Astrocyte of the hippocampus (primary cell): Measurements from ENCODE around the gene WFDC11.
A peak's percentile ranks its signal among the peaks of the same experiment; 100 is the strongest.
"Not testable (repeated sequence)": the region's sequence is repeated elsewhere in the genome, so short reads cannot be mapped to it uniquely, and the experiment has no call there.

Source experiments
- DNase-seq: peaks from one replicate; pipeline ENCODE4 v3.0.0; 2011; ENCODE audit warnings: low read depth, low spot score

WFDC11 gene

DNA sequence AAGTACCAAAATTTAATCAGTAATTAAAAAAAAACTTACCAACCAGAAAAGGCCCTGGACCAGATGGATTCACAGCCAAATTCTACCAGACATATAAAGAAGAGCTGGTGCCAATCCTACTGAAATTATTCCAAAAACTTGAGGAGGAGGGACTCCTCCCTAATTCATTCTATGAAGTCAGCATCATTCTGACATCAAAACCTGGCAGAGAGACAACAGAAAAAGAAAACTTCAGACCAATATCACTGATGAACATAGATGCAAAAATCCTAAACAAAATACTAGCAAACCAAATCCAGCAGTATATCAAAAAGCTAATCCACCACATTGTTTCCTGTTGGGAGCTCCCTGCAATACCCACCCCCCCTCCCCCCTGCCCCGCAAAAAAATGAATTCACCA is at the start of gene WFDC11:
WFDC11 (minus strand) TSS at position 101 of the 400 bp plus-strand sequence. CDS start 19,639 bp downstream, outside the sequence.
- DNase-seq = no peak

GRCh38 chr20:45716141-45716688 is 46.2 kb upstream of the WFDC11 start:
- DNase-seq = not testable (repeated sequence)

- no peak for DNase-seq
Measured at GRCh38 chr20:45704969-45705637, 35.1 kb upstream of the WFDC11 start, which contains the start of gene WFDC10B. Gene WFDC10B, minus strand, starts transcription at chr20:45705019. Its CDS starts 19,027 bp downstream, at chr20:45685992.

- DNase-seq = no peak
Measured at GRCh38 chr20:45701873-45702272, 31.8 kb upstream of the WFDC11 start, which contains the start of gene WFDC13. Gene WFDC13, plus strand, starts transcription at chr20:45702038. Its CDS starts 86 bp downstream, at chr20:45702124.

- DNase-seq = no peak
Measured at GRCh38 chr20:45701104-45701503, 31.1 kb upstream of the WFDC11 start.

GRCh38 chr20:45695496-45695895 is 25.5 kb upstream of the WFDC11 start:
- DNase-seq = no peak

GRCh38 chr20:45693346-45693745 is 23.3 kb upstream of the WFDC11 start:
- DNase-seq = not testable (repeated sequence)

DNA sequence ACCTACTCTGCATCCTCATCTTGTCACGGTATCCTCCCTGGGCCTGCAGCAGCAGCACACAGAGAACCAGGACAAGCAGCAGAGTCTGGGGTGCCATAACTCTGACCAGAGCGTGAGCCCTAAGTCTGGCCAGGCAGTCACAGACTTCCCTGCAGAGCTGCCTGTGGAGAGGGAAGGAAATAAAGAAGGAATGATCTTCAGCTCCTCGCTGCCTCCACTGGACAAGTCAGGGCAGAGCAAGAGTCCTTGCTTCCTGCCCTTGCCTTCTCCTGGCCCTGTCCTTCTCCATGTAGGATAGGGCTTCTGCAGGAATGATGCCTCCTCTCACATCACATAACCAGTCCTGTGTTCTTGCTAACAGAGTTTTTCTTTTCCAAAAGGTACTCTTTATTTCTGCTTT is 15.9 kb upstream of the WFDC11 start:
- DNase-seq = no peak

GRCh38 chr20:45679650-45680049 is 9.6 kb upstream of the WFDC11 start:
- DNase-seq = no peak

GRCh38 chr20:45672765-45673164 is 2.7 kb upstream of the WFDC11 start:
- no peak for DNase-seq

GRCh38 chr20:45657038-45657437 is 13.0 kb downstream of the WFDC11 start:
- DNase-seq = not testable (repeated sequence)

GRCh38 chr20:45651726-45652125 is 18.3 kb downstream of the WFDC11 start:
- not testable (repeated sequence) for DNase-seq

DNA sequence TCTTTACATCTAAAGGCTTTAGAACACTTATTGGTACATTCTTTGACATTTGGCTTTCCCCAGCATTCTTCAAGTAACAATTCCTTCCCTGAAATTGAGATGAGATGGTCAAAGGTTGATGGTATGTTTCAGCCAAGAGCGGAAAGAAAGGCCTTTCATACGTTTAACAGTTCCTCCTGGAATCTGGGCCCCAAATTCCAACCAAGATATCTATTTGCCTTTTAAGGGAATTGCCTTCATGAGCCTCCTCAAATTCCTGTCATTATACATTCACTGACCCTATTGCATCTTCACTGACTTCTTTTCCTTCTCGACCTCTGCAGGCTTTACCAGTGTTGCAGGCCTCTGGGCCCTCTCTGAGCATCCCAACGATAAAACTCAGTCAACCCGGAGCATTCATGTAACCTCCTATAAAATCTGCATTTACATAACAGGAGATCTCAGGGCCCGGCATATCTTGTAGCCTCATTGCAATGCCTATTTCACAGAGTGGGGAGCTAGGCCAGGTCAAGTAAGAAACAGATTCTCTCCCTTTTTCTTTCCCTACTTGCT is 20.7 kb downstream of the WFDC11 start:
- no peak for DNase-seq

- no peak for DNase-seq
Measured at GRCh38 chr20:45647441-45648050, 22.5 kb downstream of the WFDC11 start.

DNA sequence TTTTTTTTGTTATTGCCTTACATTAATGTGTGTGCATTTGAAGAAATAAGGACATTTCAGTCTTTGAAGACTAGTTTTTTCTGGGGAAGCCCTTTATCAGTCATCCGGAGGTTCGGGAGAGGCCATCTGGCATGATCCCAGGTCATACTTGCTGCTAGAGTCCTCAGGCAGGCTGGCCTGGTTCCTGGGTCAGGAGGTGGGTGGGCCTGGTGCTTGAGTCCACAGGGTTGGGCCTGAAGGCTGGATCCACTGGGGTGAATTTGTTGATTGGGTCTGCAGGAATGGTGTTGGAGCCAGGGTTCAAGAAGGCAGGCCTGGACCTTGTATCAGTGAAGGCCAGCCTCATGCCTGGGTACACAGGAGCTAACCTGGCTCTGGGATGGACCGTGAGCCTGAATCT is 23.2 kb downstream of the WFDC11 start:
- DNase-seq = no peak

GRCh38 chr20:45645869-45646268 is 24.2 kb downstream of the WFDC11 start:
- not testable (repeated sequence) for DNase-seq

DNA sequence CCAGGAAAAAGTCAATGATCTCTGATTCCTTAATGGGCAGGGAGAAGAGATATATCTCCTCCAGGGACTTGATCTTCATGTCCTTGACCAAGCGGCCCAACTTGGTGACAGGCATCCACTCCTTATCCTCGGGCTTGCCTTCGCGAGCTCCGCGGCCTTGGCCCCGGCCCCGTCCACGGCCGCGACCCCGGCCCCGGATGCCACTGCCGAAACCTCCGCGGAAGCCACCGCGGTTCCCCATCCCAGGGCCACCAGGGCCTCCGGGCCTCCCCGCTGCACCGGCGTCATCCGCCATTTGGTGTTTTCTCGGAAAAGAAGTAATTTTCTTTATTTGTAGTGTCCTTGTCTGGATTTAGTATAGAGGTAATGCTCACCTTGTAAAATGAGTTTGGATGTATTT is 29.0 kb downstream of the WFDC11 start:
- DNase-seq = not testable (repeated sequence)

DNA sequence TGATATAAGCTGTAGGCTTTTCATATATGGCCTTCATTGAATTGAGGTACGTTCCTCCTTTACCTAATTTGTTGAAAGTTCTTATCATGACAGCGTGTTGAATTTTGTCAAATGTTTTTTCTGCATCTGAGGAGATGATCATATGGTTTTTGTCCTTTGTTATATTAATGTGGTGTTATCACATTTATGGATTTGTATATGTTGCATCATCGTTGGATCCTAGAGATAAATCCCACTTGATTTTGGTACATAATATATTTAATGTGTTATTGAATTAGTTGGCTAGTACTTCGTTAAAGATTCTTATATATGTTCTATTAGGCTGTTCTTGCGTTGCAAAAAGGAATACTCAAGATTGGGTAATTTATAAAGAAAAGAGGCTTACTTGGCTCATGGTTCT is 30.4 kb downstream of the WFDC11 start:
- no peak for DNase-seq

GRCh38 chr20:45636513-45636912 is 33.5 kb downstream of the WFDC11 start:
- no peak for DNase-seq

DNA sequence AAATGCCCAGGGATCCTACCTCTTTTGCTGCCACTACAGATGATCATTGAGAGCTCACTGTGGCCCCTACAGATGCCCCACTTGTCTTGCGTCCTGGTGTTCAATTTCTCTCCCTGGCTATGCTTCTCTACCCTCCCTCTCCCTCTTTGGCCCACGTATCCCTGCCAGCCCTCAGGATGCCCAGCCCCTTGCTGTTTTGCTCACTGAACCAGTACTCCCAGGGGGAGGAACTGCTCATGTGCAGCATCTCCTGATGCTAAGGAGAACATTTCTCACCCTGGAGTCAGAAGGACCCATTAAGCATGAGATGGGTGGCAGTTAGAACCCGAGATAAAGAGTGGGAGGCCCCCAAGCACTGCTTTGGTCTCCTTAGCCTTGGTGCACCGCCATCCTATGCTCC is 38.9 kb downstream of the WFDC11 start, which contains the start of gene WFDC9:
WFDC9 (minus strand) TSS at position 101 of the 400 bp plus-strand sequence. CDS start 21,103 bp downstream, outside the sequence.
- DNase-seq = no peak

DNA sequence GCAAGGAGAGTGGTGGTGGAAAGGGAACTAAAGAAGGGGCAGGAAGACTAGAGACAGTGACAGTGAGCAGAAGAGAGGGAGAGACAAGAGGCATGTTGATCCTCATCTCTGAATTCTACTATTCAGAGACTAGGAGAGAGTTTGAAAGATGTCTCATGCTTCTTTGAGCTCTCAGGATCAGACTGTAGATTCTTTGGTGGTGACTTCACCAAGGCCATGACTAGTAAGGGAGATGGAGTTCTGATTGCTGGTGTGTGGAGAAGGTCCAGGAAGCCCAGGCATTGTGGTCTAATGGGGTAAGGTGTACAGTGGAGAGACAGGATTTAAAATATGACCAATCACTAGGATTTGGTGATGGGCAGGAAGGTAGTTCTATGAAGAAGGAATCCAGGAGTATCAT is 39.7 kb downstream of the WFDC11 start:
- no peak for DNase-seq

GRCh38 chr20:45629496-45630100 is 40.4 kb downstream of the WFDC11 start, which contains the start of gene WFDC10A:
Gene WFDC10A, plus strand, starts transcription at chr20:45629739. Its CDS starts 75 bp downstream, at chr20:45629814.
- peak; percentile 46 for DNase-seq
